ENCODE results near the gene FBXL5. TPM values are rescaled to one million over a fixed set of nuclear protein-coding genes. Genes with fewer than 3 reads are reported as not detected.

FBXL5 gene
- total RNA-seq, 3 donors from 2014 or later = 44.8 to 104 (median 60.4) TPM

DNA sequence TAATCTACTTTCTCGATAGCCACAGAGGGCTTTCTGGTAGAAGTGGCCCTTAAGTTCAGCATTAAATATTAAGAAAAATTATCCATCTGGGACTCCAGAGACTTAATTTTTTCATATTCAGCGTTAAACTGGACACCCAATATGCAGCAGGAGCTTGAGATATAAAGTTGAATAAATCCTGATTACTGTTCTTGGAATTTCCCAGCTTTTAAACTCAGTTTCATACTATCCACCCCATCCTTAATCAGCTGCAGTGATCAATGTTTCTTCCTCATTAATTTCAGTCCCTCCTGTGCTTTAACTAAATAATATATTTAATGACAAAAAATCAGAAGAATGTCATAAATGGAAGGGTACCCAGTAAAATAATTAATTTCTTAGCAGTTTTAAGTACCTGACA lies 3.6 kb upstream of the FBXL5 start:
- Histone ChIP-seq H3K4me3 (no peak overlapping the region), H3K4me1 (ENCODE audit: low read depth) (peaks cover 4% of the 10 kb centered on the region), H3K9me3 (no peaks in the 10 kb centered on the region), H3K36me3 (ENCODE audit: low read depth) (no peaks in the 10 kb centered on the region)
- intact Hi-C loops (cut with DNase I, micrococcal nuclease) = loop anchor here in 1 of 2 donors (10.0 kb wide), 1 partner anchor 184 kb away; no protein-coding TSS in a partner anchor
- TF ChIP-seq, protein P1, sequence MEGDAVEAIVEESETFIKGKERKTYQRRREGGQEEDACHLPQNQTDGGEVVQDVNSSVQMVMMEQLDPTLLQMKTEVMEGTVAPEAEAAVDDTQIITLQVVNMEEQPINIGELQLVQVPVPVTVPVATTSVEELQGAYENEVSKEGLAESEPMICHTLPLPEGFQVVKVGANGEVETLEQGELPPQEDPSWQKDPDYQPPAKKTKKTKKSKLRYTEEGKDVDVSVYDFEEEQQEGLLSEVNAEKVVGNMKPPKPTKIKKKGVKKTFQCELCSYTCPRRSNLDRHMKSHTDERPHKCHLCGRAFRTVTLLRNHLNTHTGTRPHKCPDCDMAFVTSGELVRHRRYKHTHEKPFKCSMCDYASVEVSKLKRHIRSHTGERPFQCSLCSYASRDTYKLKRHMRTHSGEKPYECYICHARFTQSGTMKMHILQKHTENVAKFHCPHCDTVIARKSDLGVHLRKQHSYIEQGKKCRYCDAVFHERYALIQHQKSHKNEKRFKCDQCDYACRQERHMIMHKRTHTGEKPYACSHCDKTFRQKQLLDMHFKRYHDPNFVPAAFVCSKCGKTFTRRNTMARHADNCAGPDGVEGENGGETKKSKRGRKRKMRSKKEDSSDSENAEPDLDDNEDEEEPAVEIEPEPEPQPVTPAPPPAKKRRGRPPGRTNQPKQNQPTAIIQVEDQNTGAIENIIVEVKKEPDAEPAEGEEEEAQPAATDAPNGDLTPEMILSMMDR (IDR thresholded peaks at IDR 0.05) = no peak
- no peak for DNase-seq
- no peak for ATAC-seq

DNA sequence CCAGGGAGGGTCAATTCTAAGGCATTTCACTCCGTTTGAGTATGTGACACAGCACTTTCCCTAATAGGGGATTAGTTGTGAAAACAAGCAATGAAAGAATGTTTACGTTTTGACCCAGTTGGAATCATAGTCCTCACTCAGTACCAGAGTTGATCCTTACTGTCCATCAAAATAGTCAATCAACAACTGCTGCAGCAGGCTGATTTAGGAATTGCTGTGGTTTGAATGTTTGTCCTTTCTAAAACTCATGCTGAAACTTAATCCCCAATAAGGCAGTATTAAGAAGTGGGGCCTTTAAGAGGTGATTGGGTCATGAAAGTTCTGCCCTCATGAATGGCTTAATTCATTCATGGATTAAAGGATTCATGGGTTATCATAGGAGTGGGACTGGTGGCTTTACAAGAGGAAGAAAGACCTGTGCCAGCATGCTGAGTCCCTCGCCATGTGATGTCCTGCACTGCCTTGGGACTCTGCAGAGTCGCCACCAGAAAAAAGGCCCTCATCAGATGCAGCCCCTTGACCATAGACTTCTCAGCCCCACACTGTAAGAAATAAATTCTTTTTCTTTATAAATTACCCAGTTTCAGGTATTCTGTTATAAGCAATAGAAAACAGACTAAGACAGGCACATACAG lies 3.1 kb upstream of the FBXL5 start:
- H3K36me3 ChIP-seq (ENCODE audit: low read depth) = no peaks in the 10 kb centered on the region
- no peaks in the 10 kb centered on the region for H3K9me3 ChIP-seq
- intact Hi-C loops (cut with DNase I, micrococcal nuclease) = loop anchor here in 1 of 2 donors (10.0 kb wide), 1 partner anchor 183 kb away; no protein-coding TSS in a partner anchor
- no peak overlapping the region for H3K4me3 ChIP-seq
- H3K4me1 ChIP-seq (ENCODE audit: low read depth) = peaks cover 9% of the 10 kb centered on the region
- ATAC-seq (no peak), DNase-seq (no peak)
- TF ChIP-seq, protein P1 (IDR thresholded peaks at IDR 0.05) = no peak

DNA sequence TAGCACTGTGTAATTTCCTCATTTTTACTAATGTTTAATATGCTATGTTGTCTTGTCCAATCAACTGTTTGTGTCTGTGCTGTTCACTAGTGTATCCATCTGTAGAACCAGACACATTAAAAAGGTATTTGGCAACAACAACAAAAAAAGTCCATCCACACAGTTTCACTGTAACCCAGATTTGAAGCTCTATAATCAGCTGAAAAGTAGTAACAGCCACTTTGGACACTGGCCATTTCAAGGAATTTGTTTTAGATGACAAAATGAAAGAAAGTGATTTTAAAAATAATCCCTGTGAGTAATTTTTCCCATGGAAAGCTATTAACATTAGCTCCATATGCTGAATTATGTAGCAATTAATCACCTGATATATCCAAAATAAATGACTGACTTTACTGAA lies 2.2 kb upstream of the FBXL5 start:
- no peak overlapping the region for H3K4me3 ChIP-seq
- no peak for DNase-seq
- intact Hi-C loops (cut with DNase I, micrococcal nuclease) = loop anchor here in 1 of 2 donors (10.0 kb wide), 1 partner anchor 183 kb away; no protein-coding TSS in a partner anchor

DNA sequence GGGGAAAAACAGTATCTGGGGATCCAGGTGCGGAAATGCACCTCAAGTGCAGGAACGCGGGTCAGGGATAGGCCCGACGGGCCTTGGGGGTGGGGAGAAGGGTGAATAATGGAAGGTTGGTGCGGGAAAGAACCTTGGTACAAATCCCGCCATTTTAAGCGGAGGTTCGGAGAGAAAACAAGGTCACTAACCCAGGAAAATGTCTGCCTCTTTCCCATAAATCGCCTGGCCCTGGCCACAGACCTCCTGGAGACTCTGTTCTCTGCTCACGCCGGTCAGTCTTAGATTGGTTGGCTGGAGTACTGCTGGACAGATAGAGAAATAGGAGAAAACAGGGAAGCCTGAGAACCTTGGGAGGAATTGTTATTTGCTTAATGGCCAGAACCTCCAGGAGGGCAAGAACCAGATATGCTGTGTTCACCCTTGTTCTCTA lies 897 bp upstream of the FBXL5 start:
- TF ChIP-seq, protein P1 (IDR thresholded peaks at IDR 0.05) = no peak

More for the DNA sequence above, 2.2 kb upstream of the FBXL5 start:
- H3K4me1 ChIP-seq (ENCODE audit: low read depth) = peaks cover 16% of the 10 kb centered on the region
- ATAC-seq = no peak
- TF ChIP-seq, protein P1 (IDR thresholded peaks at IDR 0.05) = no peak
- no peaks in the 10 kb centered on the region for H3K36me3 ChIP-seq (ENCODE audit: low read depth)
- H3K9me3 ChIP-seq = no peaks in the 10 kb centered on the region

DNA sequence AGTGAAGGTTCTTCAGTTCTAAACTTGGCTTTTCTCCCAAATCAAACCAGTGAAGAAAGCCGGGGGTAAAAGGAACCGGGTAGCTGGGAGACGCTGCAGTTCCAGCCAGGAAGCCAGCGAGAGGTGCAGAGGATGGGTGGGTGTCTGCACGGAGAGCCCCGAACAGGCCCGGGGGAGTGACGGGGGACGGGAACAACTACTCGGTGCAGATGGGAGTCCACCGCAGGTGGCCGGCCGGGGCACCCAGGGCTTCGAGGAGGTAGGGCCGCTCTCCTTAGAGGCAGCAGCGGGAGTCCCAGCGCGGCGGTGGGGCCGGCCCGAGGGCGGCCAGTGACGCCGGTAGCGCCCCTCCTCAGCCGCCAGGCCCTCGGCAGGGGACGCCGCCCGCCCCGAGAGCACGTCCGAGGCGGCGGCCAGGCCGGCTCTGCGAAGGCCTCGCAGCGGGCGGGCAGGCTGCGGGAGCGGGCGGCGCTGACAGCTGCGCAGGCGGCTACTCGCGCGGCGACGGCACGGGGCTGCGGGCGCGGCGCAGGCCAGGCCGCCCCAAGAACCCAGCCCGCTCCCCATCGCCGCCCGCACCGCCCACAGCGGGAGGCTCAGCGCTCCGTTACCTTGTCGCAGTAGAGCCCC lies 449 bp downstream of the FBXL5 start:
- intact Hi-C loops (cut with DNase I, micrococcal nuclease) = loop anchor here in 1 of 2 donors (10.0 kb wide), 1 partner anchor 180 kb away; no protein-coding TSS in a partner anchor
- DNase-seq (peak; percentile 65 to 79 (median 77)), ATAC-seq (peak; percentile 75)
- Histone ChIP-seq H3K4me1 (ENCODE audit: low read depth) (peaks cover 30% of the 10 kb centered on the region), H3K36me3 (ENCODE audit: low read depth) (no peaks in the 10 kb centered on the region), H3K4me3 (peak overlapping the region; percentile 80), H3K9me3 (no peaks in the 10 kb centered on the region)
- TF ChIP-seq, protein P1 (IDR thresholded peaks at IDR 0.05) = no peak

More for the DNA sequence above, 897 bp upstream of the FBXL5 start:
- intact Hi-C loops (cut with DNase I, micrococcal nuclease) = loop anchor here in 1 of 2 donors (10.0 kb wide), 1 partner anchor 181 kb away; no protein-coding TSS in a partner anchor
- Histone ChIP-seq H3K36me3 (ENCODE audit: low read depth) (no peaks in the 10 kb centered on the region), H3K4me1 (ENCODE audit: low read depth) (peaks cover 26% of the 10 kb centered on the region), H3K4me3 (no peak overlapping the region), H3K9me3 (no peaks in the 10 kb centered on the region)
- ATAC-seq (no peak), DNase-seq (no peak)

All from mucosa of descending colon (tissue), 3 donors.